Uterus (tissue), 2 donors: ENCODE measurements around the gene FLNB.

ENCODE experiments used
- POLR2A ChIP-seq, 2 donors: fragments of 450-650 bp; IDR thresholded peaks; one replicate each; pipeline ENCODE4 v1.6.1; 2016; ENCODE audit warnings: antibody characterized with exemption in 2 of 2, mild to moderate bottlenecking in 1 of 2, moderate library complexity in 1 of 2
- TF ChIP-seq, protein P1 (sequence below), 4 experiments: fragments of 200-600 bp in 2 of 4; fragments of 450-650 bp in 2 of 4; sonication (generic) in 2 of 4; IDR thresholded peaks; one replicate each; pipeline ENCODE4 v1.5.1; 2016 to 2019; ENCODE audit warnings: antibody characterized with exemption in 4 of 4, mild to moderate bottlenecking in 2 of 4, moderate library complexity in 1 of 4

GRCh38 chr3:58041826-58042324, 33.7 kb downstream of the FLNB start:
- TF ChIP-seq, protein P1, sequence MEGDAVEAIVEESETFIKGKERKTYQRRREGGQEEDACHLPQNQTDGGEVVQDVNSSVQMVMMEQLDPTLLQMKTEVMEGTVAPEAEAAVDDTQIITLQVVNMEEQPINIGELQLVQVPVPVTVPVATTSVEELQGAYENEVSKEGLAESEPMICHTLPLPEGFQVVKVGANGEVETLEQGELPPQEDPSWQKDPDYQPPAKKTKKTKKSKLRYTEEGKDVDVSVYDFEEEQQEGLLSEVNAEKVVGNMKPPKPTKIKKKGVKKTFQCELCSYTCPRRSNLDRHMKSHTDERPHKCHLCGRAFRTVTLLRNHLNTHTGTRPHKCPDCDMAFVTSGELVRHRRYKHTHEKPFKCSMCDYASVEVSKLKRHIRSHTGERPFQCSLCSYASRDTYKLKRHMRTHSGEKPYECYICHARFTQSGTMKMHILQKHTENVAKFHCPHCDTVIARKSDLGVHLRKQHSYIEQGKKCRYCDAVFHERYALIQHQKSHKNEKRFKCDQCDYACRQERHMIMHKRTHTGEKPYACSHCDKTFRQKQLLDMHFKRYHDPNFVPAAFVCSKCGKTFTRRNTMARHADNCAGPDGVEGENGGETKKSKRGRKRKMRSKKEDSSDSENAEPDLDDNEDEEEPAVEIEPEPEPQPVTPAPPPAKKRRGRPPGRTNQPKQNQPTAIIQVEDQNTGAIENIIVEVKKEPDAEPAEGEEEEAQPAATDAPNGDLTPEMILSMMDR (IDR thresholded peaks at IDR 0.05) = no peak
- TF ChIP-seq POLR2A (IDR thresholded peaks at IDR 0.05) = no peak
